Mucosa of descending colon (tissue), 3 donors: ENCODE data around the gene GTF3C1. TPM values are rescaled to one million over a fixed set of nuclear protein-coding genes. Genes with fewer than 3 reads are reported as not detected.

ENCODE experiments used
- ATAC-seq: fragments of 200-7000 bp; cut with Tn5 transposase; one replicate; pipeline ENCODE4 v1.9.1; 2020; ENCODE audit warnings: mild to moderate bottlenecking, moderate library complexity
- DNase-seq, 3 donors: peaks; one replicate each; pipeline ENCODE4 v3.0.0-alpha.2; 2020
- H3K36me3 ChIP-seq: fragments of 200-600 bp; one replicate; pipeline ENCODE4 v1.8.0; 2021; ENCODE audit warnings: low read depth, mild to moderate bottlenecking
- H3K4me1 ChIP-seq: fragments of 200-600 bp; one replicate; pipeline ENCODE4 v1.8.0; 2021; ENCODE audit warnings: low read depth, mild to moderate bottlenecking
- H3K4me3 ChIP-seq: fragments of 200-600 bp; one replicate; pipeline ENCODE4 v1.8.0; 2021; ENCODE audit warnings: mild to moderate bottlenecking
- H3K9me3 ChIP-seq: fragments of 200-600 bp; one replicate; pipeline ENCODE4 v1.8.0; 2021; ENCODE audit warnings: mild to moderate bottlenecking
- intact Hi-C, 2 donors: fragments of 100-400 bp; cut with DNase I in 1 of 2; cut with micrococcal nuclease in 1 of 2; formaldehyde crosslinking; loops; one replicate each; pipeline versions ENCODE4 v1.11.0 to v1.11.1; 2022; cut with DNase I, micrococcal nuclease
- total RNA-seq, 3 donors: library from RNA; stranded (reverse); fragmentation: NEBNext Ultra II Directional in 2 of 3; extraction: Animal tissue kit (Norgen Biotek cat#: 25700) in 2 of 3; gene quantifications; one replicate each; pipeline versions ENCODE4 v1.2.1 to v1.2.4, GENCODE V29; 2021 to 2023
- TF ChIP-seq, protein P1 (sequence below): fragments of 200-600 bp; IDR thresholded peaks from one replicate; pipeline ENCODE4 v1.8.0; 2022; ENCODE audit warnings: antibody characterized with exemption, mild to moderate bottlenecking
- donor health status: DM: no; HTN: no; CAD: no; lungs with moderate emphysema.
- donor health status: DM: no; HTN: no; CAD: no.
- donor health status: DM: no; HTN: yes; CAD: no.

Gene GTF3C1
- total RNA-seq, 3 donors from 2014 or later, result 47.0 to 58.5 (median 47.7) TPM

- ATAC-seq (no peak), DNase-seq (no peak)
- TF ChIP-seq, protein P1, sequence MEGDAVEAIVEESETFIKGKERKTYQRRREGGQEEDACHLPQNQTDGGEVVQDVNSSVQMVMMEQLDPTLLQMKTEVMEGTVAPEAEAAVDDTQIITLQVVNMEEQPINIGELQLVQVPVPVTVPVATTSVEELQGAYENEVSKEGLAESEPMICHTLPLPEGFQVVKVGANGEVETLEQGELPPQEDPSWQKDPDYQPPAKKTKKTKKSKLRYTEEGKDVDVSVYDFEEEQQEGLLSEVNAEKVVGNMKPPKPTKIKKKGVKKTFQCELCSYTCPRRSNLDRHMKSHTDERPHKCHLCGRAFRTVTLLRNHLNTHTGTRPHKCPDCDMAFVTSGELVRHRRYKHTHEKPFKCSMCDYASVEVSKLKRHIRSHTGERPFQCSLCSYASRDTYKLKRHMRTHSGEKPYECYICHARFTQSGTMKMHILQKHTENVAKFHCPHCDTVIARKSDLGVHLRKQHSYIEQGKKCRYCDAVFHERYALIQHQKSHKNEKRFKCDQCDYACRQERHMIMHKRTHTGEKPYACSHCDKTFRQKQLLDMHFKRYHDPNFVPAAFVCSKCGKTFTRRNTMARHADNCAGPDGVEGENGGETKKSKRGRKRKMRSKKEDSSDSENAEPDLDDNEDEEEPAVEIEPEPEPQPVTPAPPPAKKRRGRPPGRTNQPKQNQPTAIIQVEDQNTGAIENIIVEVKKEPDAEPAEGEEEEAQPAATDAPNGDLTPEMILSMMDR, result no peak
- no peak overlapping the region for H3K4me3 ChIP-seq
- no peaks in the 10 kb centered on the region for H3K36me3 ChIP-seq
- no peaks in the 10 kb centered on the region for H3K4me1 ChIP-seq
- intact Hi-C loops, result loop anchor here (5.0 to 10.0 kb wide), 2 partner anchors 278 to 301 kb away; no protein-coding TSS in a partner anchor
- no peaks in the 10 kb centered on the region for H3K9me3 ChIP-seq
These were observed 94.0 kb downstream of the GTF3C1 start for GRCh38 chr16:27455700-27456099.

- no peak for ATAC-seq
These were observed 96.3 kb downstream of the GTF3C1 start for GRCh38 chr16:27453494-27453825.

GRCh38 chr16:27452569-27453493, 96.9 kb downstream of the GTF3C1 start:
- intact Hi-C loops, result loop anchor here in 1 of 2 donors (10.0 kb wide), 1 partner anchor 298 kb away; no protein-coding TSS in a partner anchor
- DNase-seq (no peak), ATAC-seq (no peak)
- Histone ChIP-seq H3K9me3 (no peaks in the 10 kb centered on the region), H3K36me3 (no peaks in the 10 kb centered on the region), H3K4me3 (no peak overlapping the region), H3K4me1 (no peaks in the 10 kb centered on the region)
- TF ChIP-seq, protein P1, result no peak

More at GRCh38 chr16:27453494-27453825, 96.3 kb downstream of the GTF3C1 start:
- TF ChIP-seq, protein P1, result no peak
- Histone ChIP-seq H3K9me3 (no peaks in the 10 kb centered on the region), H3K4me1 (no peaks in the 10 kb centered on the region), H3K4me3 (no peak overlapping the region), H3K36me3 (no peaks in the 10 kb centered on the region)
- DNase-seq, result no peak
- intact Hi-C loops, result loop anchor here in 1 of 2 donors (10.0 kb wide), 1 partner anchor 299 kb away; no protein-coding TSS in a partner anchor

DNA sequence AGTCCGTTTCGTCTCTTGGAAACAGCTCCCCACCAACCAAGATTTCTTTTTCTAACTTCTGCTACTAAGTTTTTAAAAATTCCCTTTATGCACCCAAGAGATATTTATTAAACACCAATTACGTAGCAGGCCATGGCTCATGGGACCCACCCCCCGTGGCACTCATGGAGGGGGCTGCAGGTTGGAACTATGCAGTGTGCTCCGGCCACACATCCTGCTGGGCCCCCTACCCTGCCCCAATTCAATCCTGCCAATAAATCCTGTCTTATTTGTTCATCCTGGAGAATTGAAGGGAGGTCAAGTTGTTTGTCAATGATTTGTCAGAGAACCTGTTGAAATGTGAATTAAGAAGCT, 99.5 kb downstream of the GTF3C1 start:
- H3K4me3 ChIP-seq, result no peak overlapping the region
- no peak for ATAC-seq
- no peaks in the 10 kb centered on the region for H3K4me1 ChIP-seq
- intact Hi-C loops, result loop anchor here in 1 of 2 donors (10.0 kb wide), 1 partner anchor 295 kb away; no protein-coding TSS in a partner anchor
- DNase-seq, result no peak
- no peaks in the 10 kb centered on the region for H3K9me3 ChIP-seq
- H3K36me3 ChIP-seq, result no peaks in the 10 kb centered on the region
- TF ChIP-seq, protein P1, result no peak

DNA sequence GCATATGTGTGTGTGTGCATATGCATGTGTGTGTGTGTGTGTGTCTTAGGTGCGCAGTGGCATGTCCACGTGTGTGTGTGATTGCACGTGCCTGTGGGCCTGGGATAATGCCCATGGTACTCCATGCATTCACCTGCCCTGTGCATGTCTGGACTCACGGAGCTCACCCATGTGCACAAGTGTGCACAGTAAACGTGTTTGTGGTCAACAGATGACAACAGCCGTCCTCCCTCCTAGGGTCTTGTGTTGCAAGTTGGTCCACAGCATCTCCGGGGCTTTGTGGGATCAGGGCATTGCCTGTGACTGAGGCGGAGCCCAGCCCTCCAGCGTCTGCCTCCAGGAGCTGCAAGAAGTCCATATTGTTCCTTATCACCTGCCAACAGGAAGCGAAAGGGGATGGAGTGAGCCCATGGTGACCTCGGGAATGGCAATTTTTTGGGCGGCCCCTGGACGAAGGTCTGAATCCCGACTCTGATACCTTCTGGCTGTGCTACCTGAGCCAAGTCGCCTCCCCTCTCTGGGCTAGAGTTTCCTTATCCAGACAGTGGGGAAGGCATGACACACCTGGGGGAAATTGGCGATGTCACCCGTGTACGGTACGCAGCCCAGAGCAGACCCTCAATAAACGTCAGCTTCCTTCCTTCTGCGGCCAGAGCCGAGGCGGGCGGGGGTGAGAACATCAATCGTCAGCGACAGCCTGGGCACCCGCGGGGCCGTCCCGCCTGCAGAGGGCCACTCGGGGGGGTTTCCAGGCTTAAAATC, 100.1 kb downstream of the GTF3C1 start:
- Histone ChIP-seq H3K4me1 (no peaks in the 10 kb centered on the region), H3K9me3 (peaks cover 5% of the 10 kb centered on the region), H3K36me3 (no peaks in the 10 kb centered on the region), H3K4me3 (no peak overlapping the region)
- peak; percentile 24 to 80 (median 43) for DNase-seq
- TF ChIP-seq, protein P1, result no peak
- ATAC-seq, result peak; percentile 65
- intact Hi-C loops, result loop anchor here in 1 of 2 donors (10.0 kb wide), 1 partner anchor 295 kb away; no protein-coding TSS in a partner anchor
